Measurements from ENCODE around the gene RNF168.
"Not testable (repeated sequence)": the region's sequence is repeated elsewhere in the genome, so short reads cannot be mapped to it uniquely, and the experiment has no call there.

RNF168 gene

GRCh38 chr3:196423044-196423781 is 80.4 kb downstream of the RNF168 start:
- no peak for TF ChIP-seq CTCF (IDR thresholded peaks at IDR 0.05; ENCODE audit: low read length, missing control alignments)
- DNase-seq (ENCODE audit: low read depth), result peak; percentile 11
- no peak overlapping the region for H3K4me3 ChIP-seq (replicated peaks; ENCODE audit: low read depth, low read length)

GRCh38 chr3:196421668-196422067 is 81.9 kb downstream of the RNF168 start:
- not testable (repeated sequence) for DNase-seq (ENCODE audit: low read depth); H3K4me3 ChIP-seq (replicated peaks; ENCODE audit: low read depth, low read length)

- DNase-seq (ENCODE audit: low read depth), result no peak
- no peak for TF ChIP-seq CTCF (IDR thresholded peaks at IDR 0.05; ENCODE audit: low read length, missing control alignments)
- H3K4me3 ChIP-seq (replicated peaks; ENCODE audit: low read depth, low read length), result no peak overlapping the region
Measured at GRCh38 chr3:196419386-196419785, 84.2 kb downstream of the RNF168 start.

Data from fibroblast of pulmonary artery (primary cell).